Ovary (tissue), 3 donors: ENCODE results near the gene CBY1.

Experiments
- EP300 ChIP-seq: sonication (generic); formaldehyde crosslinking; IDR thresholded peaks from one replicate; pipeline ENCODE4 v1.6.1; 2017; ENCODE audit warnings: antibody characterized with exemption
- POLR2A ChIP-seq: fragments of 450-650 bp; IDR thresholded peaks from one replicate; pipeline ENCODE4 v1.6.1; 2017; ENCODE audit warnings: antibody characterized with exemption, mild to moderate bottlenecking, moderate library complexity
- TF ChIP-seq, protein P1 (sequence below), 3 donors: fragments of 450-650 bp in 2 of 3; fragments of 200-600 bp in 1 of 3; IDR thresholded peaks; one replicate each; pipeline versions ENCODE4 v1.5.1 to v1.8.0; 2016 to 2022; ENCODE audit warnings: antibody characterized with exemption in 3 of 3, mild to moderate bottlenecking in 1 of 3
- donor health status: DM: no; HTN: no; CAD: no.

DNA sequence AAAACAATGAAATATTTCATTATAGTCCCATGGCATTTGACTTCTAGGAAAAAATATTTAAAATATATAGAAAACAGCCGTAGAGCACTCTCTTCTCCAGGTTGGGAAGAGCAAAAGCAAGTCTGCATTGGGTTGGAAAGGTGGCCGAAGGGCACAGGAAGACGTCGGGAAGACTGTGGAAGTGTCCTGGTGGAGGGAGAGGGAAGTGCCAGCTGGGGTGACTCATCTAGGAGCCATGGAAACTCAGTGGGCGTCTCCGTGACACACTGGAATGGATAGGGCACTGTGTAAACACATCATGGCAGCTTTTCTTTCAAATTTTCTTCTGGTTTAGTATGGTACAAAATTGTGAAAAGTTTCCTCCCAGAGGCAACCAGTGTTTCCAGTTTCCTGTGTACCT lies 62.0 kb downstream of the CBY1 start:
- TF ChIP-seq, protein P1, sequence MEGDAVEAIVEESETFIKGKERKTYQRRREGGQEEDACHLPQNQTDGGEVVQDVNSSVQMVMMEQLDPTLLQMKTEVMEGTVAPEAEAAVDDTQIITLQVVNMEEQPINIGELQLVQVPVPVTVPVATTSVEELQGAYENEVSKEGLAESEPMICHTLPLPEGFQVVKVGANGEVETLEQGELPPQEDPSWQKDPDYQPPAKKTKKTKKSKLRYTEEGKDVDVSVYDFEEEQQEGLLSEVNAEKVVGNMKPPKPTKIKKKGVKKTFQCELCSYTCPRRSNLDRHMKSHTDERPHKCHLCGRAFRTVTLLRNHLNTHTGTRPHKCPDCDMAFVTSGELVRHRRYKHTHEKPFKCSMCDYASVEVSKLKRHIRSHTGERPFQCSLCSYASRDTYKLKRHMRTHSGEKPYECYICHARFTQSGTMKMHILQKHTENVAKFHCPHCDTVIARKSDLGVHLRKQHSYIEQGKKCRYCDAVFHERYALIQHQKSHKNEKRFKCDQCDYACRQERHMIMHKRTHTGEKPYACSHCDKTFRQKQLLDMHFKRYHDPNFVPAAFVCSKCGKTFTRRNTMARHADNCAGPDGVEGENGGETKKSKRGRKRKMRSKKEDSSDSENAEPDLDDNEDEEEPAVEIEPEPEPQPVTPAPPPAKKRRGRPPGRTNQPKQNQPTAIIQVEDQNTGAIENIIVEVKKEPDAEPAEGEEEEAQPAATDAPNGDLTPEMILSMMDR (IDR thresholded peaks at IDR 0.05): peak in 1 of 3 donors; percentile 38
- no peak for TF ChIP-seq POLR2A
- TF ChIP-seq EP300: no peak
